Spleen (tissue), 11 donors: ENCODE results near the gene STAT4. TPM values are rescaled to one million over a fixed set of nuclear protein-coding genes. Genes with fewer than 3 reads are reported as not detected.

ENCODE experiments used
- DNase-seq: peaks from one replicate; pipeline ENCODE4 v3.0.0-alpha.2; 2020
- H3K27ac ChIP-seq, 8 donors: fragments of 200-600 bp; sonication (generic) in 7 of 8; 1 replicate in 4 of 8; 2 replicates in 4 of 8; pipeline versions ENCODE4 v1.5.0 to v1.8.0; 2016 to 2021; ENCODE audit warnings: inconsistent platforms in 4 of 8, mild to moderate bottlenecking in 4 of 8, moderate library complexity in 1 of 8
- H3K27me3 ChIP-seq, 7 donors: fragments of 200-600 bp; sonication (generic) in 6 of 7; replicated peaks in 1 of 7; 1 replicate in 4 of 7; 2 replicates in 3 of 7; pipeline versions ENCODE4 v1.5.0 to v1.8.0; 2016 to 2021; ENCODE audit warnings: inconsistent platforms in 3 of 7, mild to moderate bottlenecking in 1 of 7
- H3K36me3 ChIP-seq, 6 donors: fragments of 200-600 bp; sonication (generic) in 5 of 6; 1 replicate in 4 of 6; 2 replicates in 2 of 6; pipeline versions ENCODE4 v1.5.0 to v1.8.0; 2016 to 2021; ENCODE audit warnings: inconsistent platforms in 2 of 6
- H3K4me1 ChIP-seq, 6 donors: fragments of 200-600 bp; sonication (generic) in 5 of 6; 1 replicate in 3 of 6; 2 replicates in 3 of 6; pipeline versions ENCODE4 v1.5.0 to v1.8.0; 2016 to 2021; ENCODE audit warnings: inconsistent platforms in 3 of 6
- H3K4me3 ChIP-seq, 8 donors: fragments of 200-600 bp; sonication (generic) in 7 of 8; 1 replicate in 4 of 8; 2 replicates in 4 of 8; pipeline versions ENCODE4 v1.5.0 to v1.8.0; 2016 to 2021; ENCODE audit warnings: inconsistent platforms in 4 of 8, mild to moderate bottlenecking in 4 of 8, moderate library complexity in 2 of 8
- H3K9me3 ChIP-seq, 8 donors: fragments of 200-600 bp; sonication (generic) in 7 of 8; 1 replicate in 4 of 8; 2 replicates in 4 of 8; pipeline versions ENCODE4 v1.5.0 to v1.8.0; 2016 to 2021; ENCODE audit warnings: inconsistent platforms in 4 of 8
- POLR2A ChIP-seq, 3 donors: fragments of 450-650 bp; IDR thresholded peaks; one replicate each; pipeline ENCODE4 v1.5.1; 2017; ENCODE audit warnings: antibody characterized with exemption in 3 of 3, mild to moderate bottlenecking in 1 of 3
- POLR2AphosphoS5 ChIP-seq, 3 donors: sonication (generic); formaldehyde crosslinking; IDR thresholded peaks; one replicate each; pipeline ENCODE4 v1.5.1; 2017; ENCODE audit warnings: antibody characterized with exemption in 3 of 3
- WGBS, 5 donors: extraction: QIAGEN DNeasy Blood & Tissue Kit in 3 of 5; methylation state at CpG; one replicate each; pipeline versions ENCODE4 v1.1.5 to v1.1.7; 2013 to 2018; 5-methylcytosine and 5-hydroxymethylcytosine counted together
- intact Hi-C: fragments of 100-400 bp; cut with DNase I; formaldehyde crosslinking; loops from one replicate; pipeline ENCODE4 v1.15.0; 2023; ENCODE audit warnings: low total_unique reads
- polyA plus RNA-seq, 3 donors: library from polyadenylated mRNA; stranded (reverse); fragments of 200-250 nt; gene quantifications; one replicate each; pipeline ENCODE4 v1.2.1, GENCODE V29; 2013
- total RNA-seq, 7 donors: library from RNA; depleted of rRNA in 3 of 7; stranded (reverse); fragments of >200 nt in 3 of 7; fragmentation: NEBNext Ultra II Directional in 4 of 7; extraction: Animal tissue kit (Norgen Biotek cat#: 25700) in 4 of 7; gene quantifications; one replicate each; pipeline versions ENCODE4 v1.1.0 to v1.2.1, GENCODE V29; 2016 to 2021
- TF ChIP-seq, protein P1 (sequence below), 11 experiments: fragments of 200-600 bp in 7 of 11; fragments of 450-650 bp in 4 of 11; sonication (generic) in 4 of 11; IDR thresholded peaks in 8 of 11; conservative IDR thresholded peaks in 3 of 11; 1 replicate in 7 of 11; 2 replicates in 4 of 11; pipeline versions ENCODE4 v1.4.0 to v1.8.0; 2016 to 2021; ENCODE audit warnings: antibody characterized with exemption in 11 of 11, inconsistent platforms in 4 of 11, mild to moderate bottlenecking in 1 of 11
- donor health status: healthy with polysubstance abuse.
- donor health status: DM: no; HTN: no; CAD: no; lungs with moderate emphysema.
- donor health status: DM: no; HTN: no; CAD: no.
- donor health status: Bipolar disorder and iron deficiency.
- donor health status: healthy.
- donor health status: DM: no; HTN: no; CAD: no.
- donor health status: DM: yes; HTN: yes; CAD: no.

The STAT4 gene
- total and polyA plus RNA-seq, 10 donors = 4.0 to 36.7 (median 25.6) TPM

GRCh38 chr2:191025135-191025534 is 125.7 kb downstream of the STAT4 start:
- WGBS, 5 donors = 4 to 54% (median 37%) methylated on average over 1 of the region's 1 CpG
- peaks cover 13 to 79% (median 47%) of the 10 kb centered on the region in 6 donors for H3K4me1 ChIP-seq
- H3K36me3 ChIP-seq = no peaks in the 10 kb centered on the region
- intact Hi-C loops = no loop called here
- TF ChIP-seq POLR2AphosphoS5 (IDR thresholded peaks at IDR 0.05) (no peak), POLR2A (IDR thresholded peaks at IDR 0.05) (no peak)
- TF ChIP-seq, protein P1, sequence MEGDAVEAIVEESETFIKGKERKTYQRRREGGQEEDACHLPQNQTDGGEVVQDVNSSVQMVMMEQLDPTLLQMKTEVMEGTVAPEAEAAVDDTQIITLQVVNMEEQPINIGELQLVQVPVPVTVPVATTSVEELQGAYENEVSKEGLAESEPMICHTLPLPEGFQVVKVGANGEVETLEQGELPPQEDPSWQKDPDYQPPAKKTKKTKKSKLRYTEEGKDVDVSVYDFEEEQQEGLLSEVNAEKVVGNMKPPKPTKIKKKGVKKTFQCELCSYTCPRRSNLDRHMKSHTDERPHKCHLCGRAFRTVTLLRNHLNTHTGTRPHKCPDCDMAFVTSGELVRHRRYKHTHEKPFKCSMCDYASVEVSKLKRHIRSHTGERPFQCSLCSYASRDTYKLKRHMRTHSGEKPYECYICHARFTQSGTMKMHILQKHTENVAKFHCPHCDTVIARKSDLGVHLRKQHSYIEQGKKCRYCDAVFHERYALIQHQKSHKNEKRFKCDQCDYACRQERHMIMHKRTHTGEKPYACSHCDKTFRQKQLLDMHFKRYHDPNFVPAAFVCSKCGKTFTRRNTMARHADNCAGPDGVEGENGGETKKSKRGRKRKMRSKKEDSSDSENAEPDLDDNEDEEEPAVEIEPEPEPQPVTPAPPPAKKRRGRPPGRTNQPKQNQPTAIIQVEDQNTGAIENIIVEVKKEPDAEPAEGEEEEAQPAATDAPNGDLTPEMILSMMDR (IDR thresholded peaks at IDR 0.05 in 8 of 11, conservative IDR thresholded peaks at IDR 0.05 in 3 of 11) = no peak
- H3K4me3 ChIP-seq = no peak overlapping the region
- DNase-seq = no peak
- no peaks in the 10 kb centered on the region for H3K27me3 ChIP-seq
- no peaks in the 10 kb centered on the region for H3K9me3 ChIP-seq
- peak overlapping the region in 4 of 8 donors; percentile 12 to 62 (median 35) for H3K27ac ChIP-seq

- Histone ChIP-seq H3K9me3 (no peaks in the 10 kb centered on the region), H3K27me3 (no peaks in the 10 kb centered on the region), H3K27ac (peak overlapping the region in 5 of 8 donors; percentile 12 to 96 (median 94)), H3K36me3 (no peaks in the 10 kb centered on the region), H3K4me1 (peaks cover 19 to 79% (median 47%) of the 10 kb centered on the region in 6 donors), H3K4me3 (peak overlapping the region in 3 of 8 donors; percentile 7 to 44 (median 11))
- no peak for DNase-seq
- 68 to 77% (median 74%) methylated on average over 7 of the region's 7 CpGs for WGBS, 5 donors
- peak in 1 of 3 donors; percentile 73 for TF ChIP-seq POLR2AphosphoS5 (IDR thresholded peaks at IDR 0.05)
- TF ChIP-seq, protein P1 (IDR thresholded peaks at IDR 0.05 in 8 of 11, conservative IDR thresholded peaks at IDR 0.05 in 3 of 11) = no peak
- intact Hi-C loops = no loop called here
These were observed 127.5 kb downstream of the STAT4 start for GRCh38 chr2:191023235-191023679.

GRCh38 chr2:191020742-191021381 is 129.9 kb downstream of the STAT4 start:
- intact Hi-C loops = no loop called here
- H3K27ac ChIP-seq = peak overlapping the region; percentile 82 to 96 (median 94)
- H3K36me3 ChIP-seq = no peaks in the 10 kb centered on the region
- peaks cover 19 to 78% (median 45%) of the 10 kb centered on the region in 6 donors for H3K4me1 ChIP-seq
- no peak for TF ChIP-seq POLR2A (IDR thresholded peaks at IDR 0.05)
- TF ChIP-seq, protein P1 (IDR thresholded peaks at IDR 0.05 in 8 of 11, conservative IDR thresholded peaks at IDR 0.05 in 3 of 11) = peak in 1 of 11 experiments; percentile 5
- no peak for DNase-seq
- H3K9me3 ChIP-seq = no peaks in the 10 kb centered on the region
- no peaks in the 10 kb centered on the region for H3K27me3 ChIP-seq
- WGBS, 5 donors = 10 to 19% (median 17%) methylated on average over 14 of the region's 14 CpGs
- H3K4me3 ChIP-seq = peak overlapping the region; percentile 55 to 93 (median 77)

- peak overlapping the region; percentile 82 to 96 (median 94) for H3K27ac ChIP-seq
- TF ChIP-seq POLR2AphosphoS5 (IDR thresholded peaks at IDR 0.05) = peak; percentile 98 to 100 (median 99)
- TF ChIP-seq POLR2A (IDR thresholded peaks at IDR 0.05) = peak; percentile 63 to 95 (median 93)
- TF ChIP-seq, protein P1 (IDR thresholded peaks at IDR 0.05 in 8 of 11, conservative IDR thresholded peaks at IDR 0.05 in 3 of 11) = peak in 9 of 11 experiments; percentile 20 to 63 (median 43)
- peak; percentile 98 for DNase-seq
- no peaks in the 10 kb centered on the region for H3K27me3 ChIP-seq
- WGBS, 5 donors = 0 to 1% (median 0%) methylated on average over 58 to 59 of the region's 59 CpGs
- intact Hi-C loops = no loop called here
- peak overlapping the region; percentile 55 to 93 (median 77) for H3K4me3 ChIP-seq
- no peaks in the 10 kb centered on the region for H3K36me3 ChIP-seq
- peaks cover 23 to 78% (median 46%) of the 10 kb centered on the region in 6 donors for H3K4me1 ChIP-seq
- H3K9me3 ChIP-seq = no peaks in the 10 kb centered on the region
These were observed 130.5 kb downstream of the STAT4 start for GRCh38 chr2:191020221-191020741.
